ENCODE measurements around the gene PIK3AP1.

The PIK3AP1 gene

DNA sequence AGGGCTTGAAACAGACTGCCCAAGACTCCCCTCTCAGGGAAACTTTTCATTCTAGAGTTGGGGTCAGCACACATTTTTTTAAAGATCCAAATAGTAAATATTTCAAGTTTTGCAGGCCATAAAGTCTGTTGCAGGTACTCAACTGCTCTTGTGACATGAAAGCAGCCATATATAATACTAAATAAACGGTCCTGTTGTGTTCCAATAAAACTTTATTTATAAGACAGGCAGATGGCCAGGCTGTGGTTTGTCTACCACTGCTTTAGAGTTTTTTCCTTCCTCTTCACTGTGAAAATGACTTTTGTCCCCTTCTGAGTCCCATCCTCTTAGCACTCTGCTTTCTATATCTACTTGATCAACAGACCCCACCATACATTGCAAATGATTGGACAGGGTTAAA lies 93.0 kb downstream of the PIK3AP1 start:
- 80% methylated on average over 1 of the region's 1 CpG for WGBS
- peaks cover 3 to 7% of the 10 kb centered on the region in 2 experiments for H3K27me3 ChIP-seq (ENCODE audit: control insufficient read depth in 1 of 2, insufficient read depth in 1 of 2, low read length in 2 of 2)
- H4K8ac ChIP-seq (ENCODE audit: low read length), result no peak overlapping the region
- H3K9me3 ChIP-seq (ENCODE audit: control insufficient read depth, low read length), result no peaks in the 10 kb centered on the region
- no peak overlapping the region for H4K91ac ChIP-seq (ENCODE audit: low read length)
- no peak overlapping the region for H2BK12ac ChIP-seq (ENCODE audit: low read length in 2 of 2)
- no peak overlapping the region for H3K18ac ChIP-seq (ENCODE audit: low read depth in 1 of 2, low read length in 2 of 2)
- H2BK5ac ChIP-seq (ENCODE audit: low read depth, low read length, poor library complexity, severe bottlenecking), result no peak overlapping the region
- no peak overlapping the region for H3K9ac ChIP-seq (ENCODE audit: low read length)
- no peaks in the 10 kb centered on the region for H3K36me3 ChIP-seq (ENCODE audit: control insufficient read depth in 1 of 2, insufficient read depth in 2 of 2, low read depth in 1 of 2, low read length in 2 of 2)
- H2BK15ac ChIP-seq (ENCODE audit: low read depth, poor library complexity, severe bottlenecking), result no peak overlapping the region
- no peak overlapping the region for H2AK5ac ChIP-seq (ENCODE audit: low read length, severe bottlenecking)
- H3K79me1 ChIP-seq (replicated peaks; ENCODE audit: low read length, poor library complexity, severe bottlenecking), result no peaks in the 10 kb centered on the region
- no peak overlapping the region for H3K4me2 ChIP-seq (ENCODE audit: low read length, poor library complexity, severe bottlenecking)
- no peak overlapping the region for H3K27ac ChIP-seq (ENCODE audit: low read length, poor library complexity, severe bottlenecking)
- H3K4me1 ChIP-seq (ENCODE audit: control insufficient read depth, insufficient read depth, low read depth, low read length), result no peaks in the 10 kb centered on the region
- H3K4me3 ChIP-seq (ENCODE audit: insufficient read depth in 1 of 2, low read depth in 1 of 2, low read length in 2 of 2), result no peak overlapping the region
- no peak overlapping the region for H3K14ac ChIP-seq (ENCODE audit: low read length in 2 of 2)
- H2BK120ac ChIP-seq (ENCODE audit: low read depth, low read length), result no peak overlapping the region
- no peak overlapping the region for H3K4ac ChIP-seq (ENCODE audit: low read depth in 1 of 2, low read length in 2 of 2)
- H3K23ac ChIP-seq (ENCODE audit: low read length in 2 of 2), result no peak overlapping the region
- DNase-seq, result no peak
- no peak overlapping the region for H2AFZ ChIP-seq (ENCODE audit: low read depth, low read length)

DNA sequence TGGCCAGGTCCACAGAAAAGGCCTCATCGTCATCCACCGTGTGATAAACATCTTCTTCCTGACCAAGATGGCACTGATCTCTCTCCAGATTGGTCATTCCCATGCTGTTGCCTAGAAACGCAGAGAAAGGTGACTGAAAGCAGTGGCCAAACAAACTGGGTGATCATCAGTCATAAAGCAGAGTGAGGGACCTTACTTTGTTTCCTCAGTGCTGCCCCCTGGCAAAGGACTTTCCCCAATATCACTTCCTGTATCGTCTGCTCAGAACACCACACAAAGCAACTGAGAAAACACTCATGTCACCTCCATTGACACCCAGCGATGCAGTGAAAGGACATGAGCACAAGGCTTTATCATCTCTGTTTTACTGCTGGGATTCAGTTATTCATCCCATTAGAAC lies 93.5 kb downstream of the PIK3AP1 start:
- WGBS, result 92% methylated on average over 5 of the region's 5 CpGs
- no peak overlapping the region for H4K91ac ChIP-seq (ENCODE audit: low read length)
- H3K27me3 ChIP-seq (ENCODE audit: control insufficient read depth in 1 of 2, insufficient read depth in 1 of 2, low read length in 2 of 2), result peaks cover 3 to 7% of the 10 kb centered on the region in 2 experiments
- H2BK12ac ChIP-seq (ENCODE audit: low read length in 2 of 2), result no peak overlapping the region
- H3K79me1 ChIP-seq (replicated peaks; ENCODE audit: low read length, poor library complexity, severe bottlenecking), result no peaks in the 10 kb centered on the region
- H2BK120ac ChIP-seq (ENCODE audit: low read depth, low read length), result no peak overlapping the region
- no peak overlapping the region for H3K14ac ChIP-seq (ENCODE audit: low read length in 2 of 2)
- no peaks in the 10 kb centered on the region for H3K9me3 ChIP-seq (ENCODE audit: control insufficient read depth, low read length)
- no peak overlapping the region for H3K4me2 ChIP-seq (ENCODE audit: low read length, poor library complexity, severe bottlenecking)
- H2BK5ac ChIP-seq (ENCODE audit: low read depth, low read length, poor library complexity, severe bottlenecking), result no peak overlapping the region
- H3K18ac ChIP-seq (ENCODE audit: low read depth in 1 of 2, low read length in 2 of 2), result no peak overlapping the region
- DNase-seq, result no peak
- no peaks in the 10 kb centered on the region for H3K4me1 ChIP-seq (ENCODE audit: control insufficient read depth, insufficient read depth, low read depth, low read length)
- H3K9ac ChIP-seq (ENCODE audit: low read length), result no peak overlapping the region
- H3K27ac ChIP-seq (ENCODE audit: low read length, poor library complexity, severe bottlenecking), result no peak overlapping the region
- no peak overlapping the region for H4K8ac ChIP-seq (ENCODE audit: low read length)
- no peak overlapping the region for H3K4ac ChIP-seq (ENCODE audit: low read depth in 1 of 2, low read length in 2 of 2)
- H3K4me3 ChIP-seq (ENCODE audit: insufficient read depth in 1 of 2, low read depth in 1 of 2, low read length in 2 of 2), result no peak overlapping the region
- no peak overlapping the region for H3K23ac ChIP-seq (ENCODE audit: low read length in 2 of 2)
- H2AFZ ChIP-seq (ENCODE audit: low read depth, low read length), result no peak overlapping the region
- H2BK15ac ChIP-seq (ENCODE audit: low read depth, poor library complexity, severe bottlenecking), result no peak overlapping the region
- H2AK5ac ChIP-seq (ENCODE audit: low read length, severe bottlenecking), result no peak overlapping the region
- no peaks in the 10 kb centered on the region for H3K36me3 ChIP-seq (ENCODE audit: control insufficient read depth in 1 of 2, insufficient read depth in 2 of 2, low read depth in 1 of 2, low read length in 2 of 2)

DNA sequence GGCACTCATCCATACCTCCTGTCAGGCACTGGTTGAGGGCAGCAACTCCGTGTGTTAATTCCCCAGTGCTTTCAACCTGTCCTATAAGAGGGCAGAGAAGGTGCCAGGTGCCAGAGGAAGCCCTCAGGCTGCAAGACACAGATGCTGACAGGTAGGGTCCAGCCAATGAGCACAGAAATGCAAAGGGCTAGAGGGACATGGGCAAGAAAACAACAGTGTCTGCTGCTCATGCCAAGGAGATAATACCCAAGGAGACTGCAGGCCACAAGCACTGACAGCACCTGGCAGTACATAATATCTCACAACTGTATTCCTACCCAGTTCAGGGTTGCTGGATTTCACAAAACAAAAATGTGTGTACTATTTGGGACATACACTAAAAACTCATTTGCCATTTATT lies 95.1 kb downstream of the PIK3AP1 start:
- Histone ChIP-seq H3K36me3 (ENCODE audit: control insufficient read depth in 1 of 2, insufficient read depth in 2 of 2, low read depth in 1 of 2, low read length in 2 of 2) (no peaks in the 10 kb centered on the region), H3K4me2 (ENCODE audit: low read length, poor library complexity, severe bottlenecking) (no peak overlapping the region), H3K79me1 (replicated peaks; ENCODE audit: low read length, poor library complexity, severe bottlenecking) (no peaks in the 10 kb centered on the region), H2AK5ac (ENCODE audit: low read length, severe bottlenecking) (no peak overlapping the region), H3K27me3 (ENCODE audit: control insufficient read depth in 1 of 2, insufficient read depth in 1 of 2, low read length in 2 of 2) (peaks cover 3 to 7% of the 10 kb centered on the region in 2 experiments), H2BK5ac (ENCODE audit: low read depth, low read length, poor library complexity, severe bottlenecking) (no peak overlapping the region), H4K91ac (ENCODE audit: low read length) (no peak overlapping the region), H3K9ac (ENCODE audit: low read length) (no peak overlapping the region), H3K4ac (ENCODE audit: low read depth in 1 of 2, low read length in 2 of 2) (no peak overlapping the region), H3K4me1 (ENCODE audit: control insufficient read depth, insufficient read depth, low read depth, low read length) (peaks cover 1% of the 10 kb centered on the region), H3K23ac (ENCODE audit: low read length in 2 of 2) (no peak overlapping the region), H3K4me3 (ENCODE audit: insufficient read depth in 1 of 2, low read depth in 1 of 2, low read length in 2 of 2) (no peak overlapping the region), H3K14ac (ENCODE audit: low read length in 2 of 2) (no peak overlapping the region), H2BK15ac (ENCODE audit: low read depth, poor library complexity, severe bottlenecking) (no peak overlapping the region), H2BK120ac (ENCODE audit: low read depth, low read length) (no peak overlapping the region), H3K27ac (ENCODE audit: low read length, poor library complexity, severe bottlenecking) (no peak overlapping the region), H3K9me3 (ENCODE audit: control insufficient read depth, low read length) (no peaks in the 10 kb centered on the region), H3K18ac (ENCODE audit: low read depth in 1 of 2, low read length in 2 of 2) (no peak overlapping the region), H2AFZ (ENCODE audit: low read depth, low read length) (no peak overlapping the region), H4K8ac (ENCODE audit: low read length) (no peak overlapping the region), H2BK12ac (ENCODE audit: low read length in 2 of 2) (no peak overlapping the region)
- DNase-seq, result no peak
- 54% methylated on average over 1 of the region's 1 CpG for WGBS

DNA sequence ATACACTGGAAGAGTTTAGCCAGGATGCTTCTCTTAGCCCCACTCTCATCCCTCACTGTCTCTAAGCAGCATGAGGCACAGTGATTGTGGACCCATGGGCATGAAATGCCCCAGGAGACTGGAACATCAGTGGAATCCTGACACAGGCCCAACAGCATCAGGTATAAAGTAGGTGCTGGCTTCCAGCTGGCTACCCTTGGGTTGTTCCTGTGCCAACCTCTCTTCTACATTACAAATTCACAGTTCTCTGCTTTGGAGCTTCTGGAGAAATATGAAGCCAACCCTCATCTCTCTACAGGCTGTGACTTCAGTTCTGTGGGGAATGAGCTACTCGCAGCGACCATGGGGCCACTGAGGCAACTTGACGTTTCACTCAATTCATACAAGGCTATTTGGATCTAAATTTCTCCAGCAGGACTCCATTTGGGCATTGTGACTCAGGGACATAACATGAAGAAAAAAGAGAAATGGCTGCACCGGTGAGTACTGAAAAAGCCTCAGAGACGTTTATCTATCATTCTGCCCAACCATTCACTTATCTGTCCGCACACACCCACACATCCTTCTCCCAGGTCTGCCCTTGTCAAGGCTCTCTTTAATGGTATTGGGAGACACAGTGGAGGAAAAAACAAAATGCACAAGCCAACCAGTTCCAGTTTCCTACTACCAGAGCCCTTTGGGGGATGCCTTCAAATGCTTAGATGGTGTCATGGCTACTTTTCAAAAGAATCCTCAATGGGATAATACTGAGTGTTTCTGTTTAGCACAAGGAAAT lies 98.1 kb downstream of the PIK3AP1 start:
- H2BK12ac ChIP-seq (ENCODE audit: low read length in 2 of 2), result no peak overlapping the region
- H3K23ac ChIP-seq (ENCODE audit: low read length in 2 of 2), result no peak overlapping the region
- peaks cover 0 to 5% of the 10 kb centered on the region in 2 experiments for H3K36me3 ChIP-seq (ENCODE audit: control insufficient read depth in 1 of 2, insufficient read depth in 2 of 2, low read depth in 1 of 2, low read length in 2 of 2)
- no peak overlapping the region for H3K27ac ChIP-seq (ENCODE audit: low read length, poor library complexity, severe bottlenecking)
- no peak overlapping the region for H3K14ac ChIP-seq (ENCODE audit: low read length in 2 of 2)
- H3K18ac ChIP-seq (ENCODE audit: low read depth in 1 of 2, low read length in 2 of 2), result no peak overlapping the region
- H3K9me3 ChIP-seq (ENCODE audit: control insufficient read depth, low read length), result no peaks in the 10 kb centered on the region
- no peak overlapping the region for H3K9ac ChIP-seq (ENCODE audit: low read length)
- no peak overlapping the region for H2BK15ac ChIP-seq (ENCODE audit: low read depth, poor library complexity, severe bottlenecking)
- H3K4ac ChIP-seq (ENCODE audit: low read depth in 1 of 2, low read length in 2 of 2), result no peak overlapping the region
- WGBS, result 86% methylated on average over 6 of the region's 6 CpGs
- no peak overlapping the region for H2AK5ac ChIP-seq (ENCODE audit: low read length, severe bottlenecking)
- H4K8ac ChIP-seq (ENCODE audit: low read length), result no peak overlapping the region
- H2BK5ac ChIP-seq (ENCODE audit: low read depth, low read length, poor library complexity, severe bottlenecking), result no peak overlapping the region
- no peak overlapping the region for H4K91ac ChIP-seq (ENCODE audit: low read length)
- no peaks in the 10 kb centered on the region for H3K79me1 ChIP-seq (replicated peaks; ENCODE audit: low read length, poor library complexity, severe bottlenecking)
- H3K27me3 ChIP-seq (ENCODE audit: control insufficient read depth in 1 of 2, insufficient read depth in 1 of 2, low read length in 2 of 2), result peaks cover 3 to 7% of the 10 kb centered on the region in 2 experiments
- no peak overlapping the region for H2AFZ ChIP-seq (ENCODE audit: low read depth, low read length)
- H3K4me2 ChIP-seq (ENCODE audit: low read length, poor library complexity, severe bottlenecking), result no peak overlapping the region
- no peak overlapping the region for H2BK120ac ChIP-seq (ENCODE audit: low read depth, low read length)
- no peak for DNase-seq
- H3K4me1 ChIP-seq (ENCODE audit: control insufficient read depth, insufficient read depth, low read depth, low read length), result peaks cover 11% of the 10 kb centered on the region
- H3K4me3 ChIP-seq (ENCODE audit: insufficient read depth in 1 of 2, low read depth in 1 of 2, low read length in 2 of 2), result no peak overlapping the region
